HepG2 (cell line): ENCODE data around the gene TLE5. TPM values are rescaled to one million over a fixed set of nuclear protein-coding genes. Genes with fewer than 3 reads are reported as not detected.

ENCODE experiments used
- ATAC-seq: fragments of 200-7000 bp; cut with Tn5 transposase; 3 replicates; pipeline ENCODE4 v1.9.1; 2020; ENCODE audit warnings: mild to moderate bottlenecking, moderate library complexity
- Bru-seq: library from RNA; stranded (reverse); fragments of 400-500 nt; gene quantifications from one replicate; lab custom pipeline; 2021; lab: Mats Ljungman, UMichigan
- BruChase-seq, 2 experiments: library from RNA; stranded (reverse); fragments of 400-500 nt; gene quantifications; one replicate each; lab custom pipeline; 2021; lab: Mats Ljungman, UMichigan
- BruUV-seq: library from RNA; stranded (reverse); fragments of 400-500 nt; replicated peaks from 2 replicates; lab custom pipeline; 2021; lab: Mats Ljungman, UMichigan
- CTCF ChIA-PET: fragments of 300-600 bp; formaldehyde crosslinking; extraction: SDS; loops from one replicate; lab custom pipeline; 2021; ENCODE audit warnings: low total read pairs, inconsistent platforms, low intra/inter-chr PET ratio; lab: Yijun Ruan, JAX
- POLR2A ChIA-PET: fragments of 350-600 bp; sonication (Branson Sonifier 250); formaldehyde crosslinking; loops from one replicate; lab custom pipeline; 2020; ENCODE audit warnings: antibody characterized with exemption, inconsistent platforms; lab: Yijun Ruan, JAX
- DNase-seq: peaks from one replicate; pipeline ENCODE4 v3.0.0-alpha.2; 2015; ENCODE audit warnings: low spot score
- FAIRE-seq: peaks from 3 replicates; lab custom pipeline; 2011; peaks lifted over from hg19 to GRCh38; lab: Jason Lieb, UNC
- H2AFZ ChIP-seq: one replicate; pipeline ENCODE4 v1.6.1; 2011; ENCODE audit warnings: low read length, inconsistent platforms
- H3K27ac ChIP-seq: fragments of 300-600 bp; 3 replicates; pipeline ENCODE4 v1.8.0; 2011; ENCODE audit warnings: mixed run types, mild to moderate bottlenecking, mixed read lengths, low read length, inconsistent platforms; ENCODE audit not compliant: insufficient read depth; ENCODE audit errors: extremely low read length
- H3K27me3 ChIP-seq, 2 experiments: fragments of 200-600 bp in 1 of 2; 2 replicates in 1 of 2; 3 replicates in 1 of 2; pipeline versions ENCODE4 v1.6.0 to v1.8.0; 2011; ENCODE audit warnings: low read length in 2 of 2, mild to moderate bottlenecking in 2 of 2, moderate library complexity in 2 of 2, inconsistent platforms in 1 of 2; ENCODE audit not compliant: insufficient read depth in 2 of 2, control insufficient read depth in 1 of 2
- H3K36me3 ChIP-seq, 2 experiments: fragments of 200-600 bp in 1 of 2; replicated peaks in 1 of 2; 2 replicates in 1 of 2; 3 replicates in 1 of 2; pipeline versions ENCODE4 v1.5.1 to v1.8.0; 2011; ENCODE audit warnings: low read length in 2 of 2, inconsistent platforms in 1 of 2; ENCODE audit not compliant: insufficient read depth in 2 of 2, control insufficient read depth in 1 of 2
- H3K4me1 ChIP-seq: 2 replicates; pipeline ENCODE4 v1.5.1; 2012; ENCODE audit warnings: low read length, inconsistent platforms; ENCODE audit not compliant: insufficient read depth
- H3K4me2 ChIP-seq: 2 replicates; pipeline ENCODE4 v1.6.0; 2011; ENCODE audit warnings: low read depth, low read length, inconsistent platforms
- H3K4me3 ChIP-seq, 3 experiments: fragments of 200-600 bp in 1 of 3; sonication (generic), shearing (Covaris generic) in 1 of 3; replicated peaks in 1 of 3; 2 replicates each; pipeline ENCODE4 v1.5.1; 2011 to 2016; ENCODE audit warnings: low read length in 3 of 3, inconsistent platforms in 2 of 3, low read depth in 2 of 3, mild to moderate bottlenecking in 2 of 3, control low read depth in 1 of 3, mixed read lengths in 1 of 3; ENCODE audit not compliant: insufficient read depth in 1 of 3
- H3K79me2 ChIP-seq: one replicate; pipeline ENCODE4 v1.6.1; 2011; ENCODE audit warnings: low read length, inconsistent platforms; ENCODE audit not compliant: insufficient read depth
- H3K9ac ChIP-seq: 2 replicates; pipeline ENCODE4 v1.6.0; 2011; ENCODE audit warnings: mild to moderate bottlenecking, low read depth, low read length, inconsistent platforms; ENCODE audit not compliant: insufficient read depth
- H3K9me3 ChIP-seq: 2 replicates; pipeline ENCODE4 v1.5.1; 2012; ENCODE audit warnings: mild to moderate bottlenecking, low read length
- H4K20me1 ChIP-seq: 2 replicates; pipeline ENCODE4 v1.6.0; 2011; ENCODE audit warnings: inconsistent platforms, mild to moderate bottlenecking, low read length, moderate library complexity; ENCODE audit not compliant: insufficient read depth
- IKZF4 ChIP-seq: sonication (generic); formaldehyde crosslinking; IDR thresholded peaks from 2 replicates; pipeline ENCODE4 v1.5.1; 2020; ENCODE audit warnings: borderline replicate concordance, mild to moderate bottlenecking, low read depth, missing genetic modification reagents; ENCODE audit errors: not compliant biosample characterization
- MED1 ChIP-seq: sonication (generic); formaldehyde crosslinking; IDR thresholded peaks from 2 replicates; pipeline ENCODE4 v1.4.0; 2020; ENCODE audit warnings: missing genetic modification reagents
- MLX ChIP-seq: IDR thresholded peaks from 2 replicates; pipeline ENCODE4 v1.6.1; 2016
- MTERF4 ChIP-seq: sonication (generic); formaldehyde crosslinking; IDR thresholded peaks from 2 replicates; pipeline ENCODE4 v1.8.0; 2023; ENCODE audit warnings: mild to moderate bottlenecking, missing genetic modification reagents
- MXD4 ChIP-seq: IDR thresholded peaks from 2 replicates; pipeline ENCODE4 v1.6.1; 2016; ENCODE audit warnings: mild to moderate bottlenecking, missing biosample characterization, missing genetic modification reagents
- PLSCR1 ChIP-seq: sonication (generic); formaldehyde crosslinking; IDR thresholded peaks from 2 replicates; pipeline ENCODE4 v1.5.0; 2020; ENCODE audit warnings: missing genetic modification reagents, mild to moderate bottlenecking, borderline replicate concordance
- REST ChIP-seq, 2 experiments: IDR thresholded peaks; 2 replicates each; pipeline ENCODE4 v1.6.1; 2011 to 2012; ENCODE audit warnings: low read length in 2 of 2, borderline replicate concordance in 1 of 2, low read depth in 1 of 2, mild to moderate bottlenecking in 1 of 2, moderate library complexity in 1 of 2
- ZNF326 ChIP-seq: sonication (generic); formaldehyde crosslinking; IDR thresholded peaks from 2 replicates; pipeline ENCODE4 v1.4.0; 2020; ENCODE audit warnings: missing genetic modification reagents, borderline replicate concordance
- WGBS: methylation state at CpG from one replicate; pipeline ENCODE4 v1.1.6; 2017; ENCODE audit warnings: low lambda C conversion rate; 5-methylcytosine and 5-hydroxymethylcytosine counted together
- in situ Hi-C: cut with HindIII; loops from 2 replicates; pipeline ENCODE4 v1.10.0; 2017; ENCODE audit warnings: low pct_unique_long_range_greater_than_20kb; ENCODE audit not compliant: extremely low pct_ligation_motif_present
- intact Hi-C: fragments of 100-400 bp; cut with micrococcal nuclease; formaldehyde crosslinking; loops from one replicate; pipeline ENCODE4 v1.10.0; 2022; ENCODE audit not compliant: unreplicated experiment
- long read RNA-seq, 2 experiments: library from RNA in 1 of 2; library from polyadenylated mRNA in 1 of 2; stranded (forward) in 1 of 2; unstranded in 1 of 2; transcript quantifications; one replicate each; pipeline ENCODE4 v2.0.0, GENCODE V29; 2019 to 2022
- polyA minus RNA-seq, 3 experiments: library from RNA; depleted of rRNA, polyadenylated mRNA; stranded (reverse); fragments of >200 nt; gene quantifications; 2 replicates each; pipeline ENCODE4 v1.2.3, GENCODE V29; 2011; ENCODE audit warnings: low replicate concordance in 1 of 3
- polyA plus RNA-seq, 8 experiments: library from polyadenylated mRNA; depleted of rRNA in 3 of 8; stranded (reverse) in 7 of 8; unstranded in 1 of 8; fragments of >200 nt; fragmentation: Illumina TruSeq in 4 of 8; extraction: Trizol in 4 of 8; gene quantifications; 2 replicates each; pipeline versions ENCODE4 v1.2.1 to v1.2.3, GENCODE V29; 2011 to 2016; ENCODE audit warnings: low read depth in 4 of 8, missing spikeins in 1 of 8, mixed read lengths in 1 of 8; ENCODE audit not compliant: insufficient read depth in 1 of 8
- total RNA-seq, 5 experiments: library from RNA; depleted of rRNA; stranded (reverse); fragments of >200 nt; fragmentation: Illumina TruSeq; extraction: Trizol; gene quantifications; 2 replicates each; pipeline ENCODE4 v1.2.3, GENCODE V29; 2016; ENCODE audit warnings: low read depth in 1 of 5

The TLE5 gene
- total RNA-seq (2016; rRNA removed; fragmentation: Illumina TruSeq; extraction: Trizol) (51.6 and 62.8 TPM in 2 replicates), polyA plus RNA-seq (2011; rRNA removed) (189 and 246 TPM in 2 replicates), polyA minus RNA-seq (2011; rRNA and poly(A)+ RNA removed; ENCODE audit: low replicate concordance) (213 and 462 TPM in 2 replicates), Bru-seq, nascent RNA (percentile 63 among the genes with signal in this experiment), BruChase-seq, experiment 1, labeled RNA remaining after a 6-hour chase (percentile 78 among the genes with signal in this experiment), BruChase-seq, experiment 2, labeled RNA remaining after a 2-hour chase (percentile 63 among the genes with signal in this experiment)
- total RNA-seq (2016; cell fraction: cytosol; rRNA removed; fragmentation: Illumina TruSeq; extraction: Trizol; ENCODE audit: low read depth): 148 and 187 TPM in 2 replicates
- total RNA-seq (2016; cell fraction: insoluble cytoplasmic fraction; rRNA removed; fragmentation: Illumina TruSeq; extraction: Trizol): 41.9 and 63.2 TPM in 2 replicates
- 155 and 189 TPM in 2 replicates for total RNA-seq (2016; cell fraction: membrane; rRNA removed; fragmentation: Illumina TruSeq; extraction: Trizol)
- 29.0 and 32.6 TPM in 2 replicates for total RNA-seq (2016; cell fraction: nucleus; rRNA removed; fragmentation: Illumina TruSeq; extraction: Trizol)
- 170 and 253 TPM in 2 replicates for polyA plus RNA-seq (2011; cell fraction: cytosol; rRNA removed)
- 312 and 359 TPM in 2 replicates for polyA plus RNA-seq (2011; cell fraction: nucleus; rRNA removed)
- 157 and 182 TPM in 2 replicates for polyA plus RNA-seq (2012)
- polyA plus RNA-seq (2016; cell fraction: cytosol; fragmentation: Illumina TruSeq; extraction: Trizol; ENCODE audit: low read depth): 365 and 380 TPM in 2 replicates
- polyA plus RNA-seq (2016; cell fraction: insoluble cytoplasmic fraction; fragmentation: Illumina TruSeq; extraction: Trizol; ENCODE audit: low read depth): 90.9 and 108 TPM in 2 replicates
- polyA plus RNA-seq (2016; cell fraction: membrane; fragmentation: Illumina TruSeq; extraction: Trizol; ENCODE audit: low read depth): 308 and 330 TPM in 2 replicates
- 105 and 117 TPM in 2 replicates for polyA plus RNA-seq (2016; cell fraction: nucleus; fragmentation: Illumina TruSeq; extraction: Trizol; ENCODE audit: insufficient read depth, low read depth)
- 159 and 180 TPM in 2 replicates for polyA minus RNA-seq (2011; cell fraction: cytosol; rRNA and poly(A)+ RNA removed)
- 36.2 and 46.2 TPM in 2 replicates for polyA minus RNA-seq (2011; cell fraction: nucleus; rRNA and poly(A)+ RNA removed)
- long read RNA-seq, experiment 1, transcript AES-202 (7 exons, 1,608 nt): major isoform, 7 of 16 reads
- long read RNA-seq, experiment 1, partial matches to known transcripts: 1 of 16 reads
- long read RNA-seq, experiment 1, other reads (novel, unspliced or antisense): 8 of 16 reads
- long read RNA-seq, experiment 2, transcript AES-202 (7 exons, 1,608 nt): major isoform, 166 of 460 reads
- long read RNA-seq, experiment 2, transcript AES-201 (7 exons, 1,884 nt): minor isoform, 5 of 460 reads
- long read RNA-seq, experiment 2, transcript AES-207 (6 exons, 942 nt): minor isoform, 8 of 460 reads
- long read RNA-seq, experiment 2, partial matches to known transcripts: 12 of 460 reads
- long read RNA-seq, experiment 2, other reads (novel, unspliced or antisense): 264 of 460 reads

GRCh38 chr19:3062165-3063105 lies at the start of gene TLE5:
Gene TLE5, minus strand, starts transcription at chr19:3062495. Its CDS starts 295 bp downstream, at chr19:3062200.
- ATAC-seq (peak; percentile 39), DNase-seq (peak; percentile 43), FAIRE-seq (no peak)
- Histone ChIP-seq H3K9me3 (no peaks in the 10 kb centered on the region), H2AFZ (no peak within 1 kb of the TSS), H3K27ac (peak within 1 kb of the TSS; percentile 68), H3K79me2 (peaks cover 5% of the 10 kb centered on the region), H3K27me3 (no peaks in the 10 kb centered on the region), H3K36me3 (peaks cover 5 to 23% of the 10 kb centered on the region in 2 experiments), H3K9ac (peak within 1 kb of the TSS; percentile 68), H3K4me1 (peaks cover 56% of the 10 kb centered on the region), H3K4me2 (peak within 1 kb of the TSS; percentile 78), H4K20me1 (no peaks in the 10 kb centered on the region), H3K4me3 (peak within 1 kb of the TSS; percentile 57 to 70 (median 66); a peak in 5 of 6 replicates)
- POLR2A ChIA-PET: interaction anchor here (1.0 to 1.7 kb wide), 5 partner anchors 10 to 42 kb away, joined by 3 to 7 read pairs (median 3); no protein-coding TSS in a partner anchor
- WGBS: 9% methylated on average over 7 of the region's 111 CpGs
- in situ Hi-C loops: no loop called here
- CTCF ChIA-PET: no interaction called here
- intact Hi-C loops: no loop called here
- BruUV-seq: no TSS peak
- no peak for TF ChIP-seq REST (IDR thresholded peaks at IDR 0.05; ENCODE audit: borderline replicate concordance in 1 of 2, low read depth in 1 of 2, low read length in 2 of 2)
- TF ChIP-seq MLX (CRISPR knock-in tag): peak; percentile 90; the same call in 1 of the 2 replicates
- peak; percentile 32; the same call in 1 of the 2 replicates for TF ChIP-seq MED1 (CRISPR knock-in tag)
- TF ChIP-seq ZNF326 (CRISPR knock-in tag): no peak
- no peak for TF ChIP-seq MTERF4 (CRISPR knock-in tag)
- no peak for TF ChIP-seq MXD4 (CRISPR knock-in tag)
- no peak for TF ChIP-seq IKZF4
- TF ChIP-seq PLSCR1 (CRISPR knock-in tag): no peak
